ENCODE data around the gene PTPRJ. TPM values are rescaled to one million over a fixed set of nuclear protein-coding genes. Genes with fewer than 3 reads are reported as not detected.

The PTPRJ gene
- total RNA-seq, 1 experiment from 2014 or later: 11.0 TPM

- TF ChIP-seq CTCF (IDR thresholded peaks at IDR 0.05; ENCODE audit: insufficient read depth in 1 of 2, low read depth in 1 of 2, low read length in 1 of 2, severe bottlenecking in 1 of 2, unreplicated experiment in 1 of 2): no peak
- no peaks in the 10 kb centered on the region for H3K9me3 ChIP-seq
- Mint-ChIP-seq H3K27me3 (ENCODE audit: insufficient read depth, unreplicated experiment) (no peaks in the 10 kb centered on the region), H3K36me3 (ENCODE audit: insufficient read depth, unreplicated experiment) (peaks cover 4% of the 10 kb centered on the region), H3K4me3 (ENCODE audit: unreplicated experiment) (no peak overlapping the region), H3K27ac (ENCODE audit: unreplicated experiment) (no peak overlapping the region), H3K4me1 (ENCODE audit: low read depth, unreplicated experiment) (peaks cover 6% of the 10 kb centered on the region), H3K9me3 (ENCODE audit: unreplicated experiment) (no peaks in the 10 kb centered on the region)
- H3K36me3 ChIP-seq (ENCODE audit: control insufficient read depth, insufficient read depth, low read length): no peaks in the 10 kb centered on the region
- peaks cover 14% of the 10 kb centered on the region for H3K4me1 ChIP-seq
- DNase-seq: no peak
- no peaks in the 10 kb centered on the region for H3K27me3 ChIP-seq (replicated peaks; ENCODE audit: control insufficient read depth, insufficient read depth, low read length)
- ChIA-PET POLR2A (no interaction called here), CTCF (no interaction called here)
- intact Hi-C loops (cut with micrococcal nuclease; ENCODE audit: unreplicated experiment): no loop called here
- no peak overlapping the region for H3K4me3 ChIP-seq (ENCODE audit: low read depth, low read length)
- no TSS peak for BruUV-seq (replicated peaks)
These were observed 2.7 kb upstream of the PTPRJ start for GRCh38 chr11:47977623-47978022.

DNA sequence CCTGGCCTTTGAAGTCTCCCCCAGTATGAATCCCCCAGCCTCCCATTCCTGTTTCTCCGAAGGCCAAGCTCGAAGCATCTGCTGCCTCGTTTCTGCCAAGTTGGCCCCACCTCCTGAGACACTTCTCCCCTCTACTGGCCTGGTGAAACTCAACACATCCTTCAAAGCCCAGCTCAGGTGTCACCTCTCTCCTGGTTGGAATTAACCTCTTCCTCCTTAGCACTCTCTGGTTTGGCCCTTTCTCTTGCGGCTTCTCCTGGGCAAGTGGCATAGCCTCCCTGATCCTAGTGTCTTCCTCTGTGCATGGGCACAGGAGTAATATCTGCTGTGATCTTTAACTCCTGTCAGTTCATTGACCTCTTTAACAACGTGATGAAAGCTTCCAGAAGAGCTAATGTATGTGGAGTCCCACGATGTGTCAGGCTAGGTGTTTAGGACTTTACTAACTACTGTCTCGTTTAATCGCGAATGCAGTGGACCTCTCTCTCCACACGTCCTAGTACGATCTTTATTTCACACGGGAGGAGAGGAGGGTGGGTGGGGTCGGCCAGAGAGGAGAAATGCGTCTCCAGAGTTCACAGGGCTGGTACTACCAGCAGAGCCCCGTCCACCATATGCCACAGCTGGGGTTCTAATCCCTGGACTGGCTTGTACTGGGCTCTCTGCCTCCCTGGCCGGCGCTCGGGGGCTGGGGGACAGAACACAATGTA, 826 bp upstream of the PTPRJ start:
- ChIA-PET CTCF (interaction anchor here (0.6 to 2.3 kb wide), 3 partner anchors 15 to 130 kb away, joined by 3 to 8 read pairs (median 6); no protein-coding TSS in a partner anchor), POLR2A (interaction anchor here (0.7 to 2.0 kb wide), 2 partner anchors 19 to 24 kb away, joined by 8 to 10 read pairs; no protein-coding TSS in a partner anchor)
- Histone ChIP-seq H3K4me3 (ENCODE audit: low read depth, low read length) (peak overlapping the region; percentile 66), H3K36me3 (ENCODE audit: control insufficient read depth, insufficient read depth, low read length) (peaks cover 1% of the 10 kb centered on the region; the same call in 1 of the 2 replicates), H3K4me1 (peaks cover 19% of the 10 kb centered on the region), H3K27me3 (replicated peaks; ENCODE audit: control insufficient read depth, insufficient read depth, low read length) (no peaks in the 10 kb centered on the region), H3K9me3 (no peaks in the 10 kb centered on the region)
- peaks cover 12% of the 10 kb centered on the region for H3K4me1 Mint-ChIP-seq (ENCODE audit: low read depth, unreplicated experiment)
- no TSS peak for BruUV-seq (replicated peaks)
- no peaks in the 10 kb centered on the region for H3K27me3 Mint-ChIP-seq (ENCODE audit: insufficient read depth, unreplicated experiment)
- H3K9me3 Mint-ChIP-seq (ENCODE audit: unreplicated experiment): no peaks in the 10 kb centered on the region
- intact Hi-C loops (cut with micrococcal nuclease; ENCODE audit: unreplicated experiment): loop anchor here (1.0 to 5.0 kb wide), 4 partner anchors 19 to 128 kb away; no protein-coding TSS in a partner anchor
- peaks cover 4% of the 10 kb centered on the region for H3K36me3 Mint-ChIP-seq (ENCODE audit: insufficient read depth, unreplicated experiment)
- peak in 1 of 2 experiments; percentile 12 for TF ChIP-seq CTCF (IDR thresholded peaks at IDR 0.05; ENCODE audit: insufficient read depth in 1 of 2, low read depth in 1 of 2, low read length in 1 of 2, severe bottlenecking in 1 of 2, unreplicated experiment in 1 of 2)
- H3K4me3 Mint-ChIP-seq (ENCODE audit: unreplicated experiment): peak overlapping the region; percentile 48
- H3K27ac Mint-ChIP-seq (ENCODE audit: unreplicated experiment): no peak overlapping the region
- peak in 1 of 2 experiments; percentile 26 for DNase-seq

- H3K4me3 Mint-ChIP-seq (ENCODE audit: unreplicated experiment): peak overlapping the region; percentile 63
- Histone ChIP-seq H3K4me3 (ENCODE audit: low read depth, low read length) (peak overlapping the region; percentile 66), H3K36me3 (ENCODE audit: control insufficient read depth, insufficient read depth, low read length) (peaks cover 1% of the 10 kb centered on the region; the same call in 1 of the 2 replicates), H3K9me3 (no peaks in the 10 kb centered on the region), H3K4me1 (peaks cover 19% of the 10 kb centered on the region), H3K27me3 (replicated peaks; ENCODE audit: control insufficient read depth, insufficient read depth, low read length) (no peaks in the 10 kb centered on the region)
- peak in 1 of 2 experiments; percentile 30 for TF ChIP-seq CTCF (IDR thresholded peaks at IDR 0.05; ENCODE audit: insufficient read depth in 1 of 2, low read depth in 1 of 2, low read length in 1 of 2, severe bottlenecking in 1 of 2, unreplicated experiment in 1 of 2)
- intact Hi-C loops (cut with micrococcal nuclease; ENCODE audit: unreplicated experiment): loop anchor here (1.0 to 5.0 kb wide), 4 partner anchors 17 to 126 kb away; no protein-coding TSS in a partner anchor
- CTCF ChIA-PET: interaction anchor here (2.3 kb wide), 1 partner anchor 128 kb away, joined by 8 read pairs; no protein-coding TSS in a partner anchor
- peaks cover 14% of the 10 kb centered on the region for H3K4me1 Mint-ChIP-seq (ENCODE audit: low read depth, unreplicated experiment)
- H3K9me3 Mint-ChIP-seq (ENCODE audit: unreplicated experiment): no peaks in the 10 kb centered on the region
- POLR2A ChIA-PET: interaction anchor here (2.0 kb wide), 1 partner anchor 18 kb away, joined by 8 read pairs; no protein-coding TSS in a partner anchor
- peaks cover 4% of the 10 kb centered on the region for H3K36me3 Mint-ChIP-seq (ENCODE audit: insufficient read depth, unreplicated experiment)
- BruUV-seq (replicated peaks): no TSS peak
- H3K27me3 Mint-ChIP-seq (ENCODE audit: insufficient read depth, unreplicated experiment): no peaks in the 10 kb centered on the region
- peak in 1 of 2 experiments; percentile 67 for DNase-seq
- no peak overlapping the region for H3K27ac Mint-ChIP-seq (ENCODE audit: unreplicated experiment)
These were observed 705 bp downstream of the PTPRJ start for GRCh38 chr11:47980907-47981621.

Data from Caco-2 (cell line).